SK-N-SH treated with all-trans-retinoic acid at 6 μM for 48 hours (cell line): ENCODE measurements around the gene NR1I3.

Source experiments
- ATAC-seq: fragments of 200-7000 bp; cut with Tn5 transposase; 3 replicates; pipeline ENCODE4 v1.9.1; 2020; ENCODE audit warnings: mild to moderate bottlenecking, moderate library complexity
- ARNTL ChIP-seq: fragments of 450-650 bp; formaldehyde crosslinking; IDR thresholded peaks from 2 replicates; pipeline ENCODE4 v1.5.0; 2020; ENCODE audit warnings: low read depth, mild to moderate bottlenecking, moderate library complexity, borderline replicate concordance
- BACH2 ChIP-seq: fragments of 250-450 bp; sonication (Bioruptor Pico); IDR thresholded peaks from 2 replicates; pipeline ENCODE4 v1.9.0; 2021; ENCODE audit warnings: mild to moderate bottlenecking, borderline replicate concordance
- CSDC2 ChIP-seq: fragments of 250-450 bp; sonication (Bioruptor Pico); IDR thresholded peaks from 2 replicates; pipeline ENCODE4 v1.5.0; 2020; ENCODE audit warnings: mild to moderate bottlenecking, moderate library complexity
- ESRRG ChIP-seq: fragments of 250-450 bp; sonication (Bioruptor Pico); IDR thresholded peaks from 2 replicates; pipeline ENCODE4 v1.6.1; 2021; ENCODE audit warnings: mild to moderate bottlenecking
- GLIS3 ChIP-seq: fragments of 250-450 bp; sonication (Bioruptor Pico); IDR thresholded peaks from 2 replicates; pipeline ENCODE4 v1.5.0; 2020; ENCODE audit warnings: mild to moderate bottlenecking, moderate library complexity
- ISL1 ChIP-seq: fragments of 250-450 bp; sonication (Bioruptor Pico); IDR thresholded peaks from 2 replicates; pipeline ENCODE4 v2.1.2; 2022; ENCODE audit warnings: mild to moderate bottlenecking, moderate library complexity
- OSR1 ChIP-seq: fragments of 250-450 bp; sonication (Bioruptor Pico); IDR thresholded peaks from 2 replicates; pipeline ENCODE4 v1.8.0; 2022; ENCODE audit warnings: moderate library complexity, mild to moderate bottlenecking, inconsistent platforms
- PATZ1 ChIP-seq: fragments of 250-450 bp; sonication (Bioruptor Pico); IDR thresholded peaks from 2 replicates; pipeline ENCODE4 v1.8.0; 2020; ENCODE audit warnings: mild to moderate bottlenecking, moderate library complexity, borderline replicate concordance
- SNAI2 ChIP-seq: fragments of 250-450 bp; sonication (Bioruptor Pico); IDR thresholded peaks from 2 replicates; pipeline ENCODE4 v1.5.0; 2020; ENCODE audit warnings: mild to moderate bottlenecking, moderate library complexity
- TCF4 ChIP-seq: fragments of 250-450 bp; sonication (Bioruptor Pico); IDR thresholded peaks from 2 replicates; pipeline ENCODE4 v1.8.0; 2021; ENCODE audit warnings: mild to moderate bottlenecking, moderate library complexity, borderline replicate concordance
- TOX ChIP-seq: fragments of 250-450 bp; sonication (Bioruptor Pico); IDR thresholded peaks from 2 replicates; pipeline ENCODE4 v1.8.0; 2021; ENCODE audit warnings: mild to moderate bottlenecking, moderate library complexity, borderline replicate concordance
- TSHZ2 ChIP-seq: fragments of 250-450 bp; sonication (Bioruptor Pico); IDR thresholded peaks from 2 replicates; pipeline ENCODE4 v1.5.0; 2020; ENCODE audit warnings: mild to moderate bottlenecking, moderate library complexity
- ZC3H10 ChIP-seq: fragments of 250-450 bp; sonication (Bioruptor Pico); IDR thresholded peaks from 2 replicates; pipeline ENCODE4 v1.5.1; 2021; ENCODE audit warnings: mild to moderate bottlenecking, moderate library complexity
- ZFP3 ChIP-seq: fragments of 250-450 bp; sonication (Bioruptor Pico); IDR thresholded peaks from 2 replicates; pipeline ENCODE4 v1.5.0; 2020; ENCODE audit warnings: mild to moderate bottlenecking, moderate library complexity
- ZFP30 ChIP-seq: fragments of 450-650 bp; formaldehyde crosslinking; IDR thresholded peaks from 2 replicates; pipeline ENCODE4 v1.5.0; 2022; ENCODE audit warnings: mild to moderate bottlenecking, moderate library complexity
- ZNF565 ChIP-seq: fragments of 450-650 bp; formaldehyde crosslinking; conservative IDR thresholded peaks from 2 replicates; pipeline ENCODE4 v1.5.0; 2020; ENCODE audit warnings: low read depth, mild to moderate bottlenecking, moderate library complexity
- ZNF70 ChIP-seq: fragments of 450-650 bp; formaldehyde crosslinking; IDR thresholded peaks from 2 replicates; pipeline ENCODE4 v1.5.0; 2020; ENCODE audit warnings: mild to moderate bottlenecking, moderate library complexity
- ZNF8 ChIP-seq: fragments of 450-650 bp; formaldehyde crosslinking; IDR thresholded peaks from 2 replicates; pipeline ENCODE4 v1.5.0; 2020; ENCODE audit warnings: mild to moderate bottlenecking, moderate library complexity
- TF ChIP-seq, protein P1 (sequence below): fragments of 250-450 bp; sonication (Bioruptor Pico); IDR thresholded peaks from 2 replicates; pipeline ENCODE4 v1.8.0; 2021; ENCODE audit warnings: low read depth, mild to moderate bottlenecking, moderate library complexity, borderline replicate concordance
- TF ChIP-seq, protein P2 (sequence below): fragments of 250-450 bp; sonication (Bioruptor Pico); IDR thresholded peaks from 2 replicates; pipeline ENCODE4 v1.5.1; 2021; ENCODE audit warnings: mild to moderate bottlenecking, moderate library complexity
- TF ChIP-seq, protein P3 (sequence below): fragments of 250-450 bp; sonication (Bioruptor Pico); IDR thresholded peaks from 2 replicates; pipeline ENCODE4 v1.5.1; 2020; ENCODE audit warnings: low read depth, mild to moderate bottlenecking, moderate library complexity

The NR1I3 gene

GRCh38 chr1:161190962-161191521 is 47.0 kb downstream of the NR1I3 start:
- ATAC-seq, result no peak
- TF ChIP-seq TCF4 (CRISPR knock-in tag), result no peak
- no peak for TF ChIP-seq BACH2 (CRISPR knock-in tag)
- no peak for TF ChIP-seq TOX (CRISPR knock-in tag)
- TF ChIP-seq, protein P1, sequence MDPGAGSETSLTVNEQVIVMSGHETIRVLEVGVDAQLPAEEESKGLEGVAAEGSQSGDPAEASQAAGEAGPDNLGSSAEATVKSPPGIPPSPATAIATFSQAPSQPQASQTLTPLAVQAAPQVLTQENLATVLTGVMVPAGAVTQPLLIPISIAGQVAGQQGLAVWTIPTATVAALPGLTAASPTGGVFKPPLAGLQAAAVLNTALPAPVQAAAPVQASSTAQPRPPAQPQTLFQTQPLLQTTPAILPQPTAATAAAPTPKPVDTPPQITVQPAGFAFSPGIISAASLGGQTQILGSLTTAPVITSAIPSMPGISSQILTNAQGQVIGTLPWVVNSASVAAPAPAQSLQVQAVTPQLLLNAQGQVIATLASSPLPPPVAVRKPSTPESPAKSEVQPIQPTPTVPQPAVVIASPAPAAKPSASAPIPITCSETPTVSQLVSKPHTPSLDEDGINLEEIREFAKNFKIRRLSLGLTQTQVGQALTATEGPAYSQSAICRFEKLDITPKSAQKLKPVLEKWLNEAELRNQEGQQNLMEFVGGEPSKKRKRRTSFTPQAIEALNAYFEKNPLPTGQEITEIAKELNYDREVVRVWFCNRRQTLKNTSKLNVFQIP (CRISPR knock-in tag), result no peak
- TF ChIP-seq ARNTL (CRISPR knock-in tag), result no peak
- TF ChIP-seq ISL1, result no peak
- no peak for TF ChIP-seq ZFP30 (CRISPR knock-in tag)
- no peak for TF ChIP-seq PATZ1
- TF ChIP-seq, all 23 proteins: peak for 0

DNA sequence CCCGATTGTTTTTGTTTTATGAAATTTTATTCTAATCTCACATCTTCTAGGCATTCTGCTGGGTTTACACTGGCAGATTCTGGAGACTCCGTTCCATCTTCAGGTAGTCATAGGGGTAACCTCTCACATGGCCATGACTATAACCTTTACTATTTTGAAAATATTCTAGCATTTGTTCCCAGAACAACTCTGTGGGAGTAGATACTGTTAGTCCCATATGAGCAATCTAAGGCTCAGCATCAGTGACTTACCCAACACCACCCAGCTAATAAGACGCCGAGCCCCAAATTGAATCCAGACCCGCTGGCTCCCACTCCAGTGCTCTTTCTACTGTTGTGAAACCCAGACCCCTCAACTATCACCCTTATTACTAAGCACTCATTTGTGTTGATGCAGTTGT is 49.0 kb downstream of the NR1I3 start:
- TF ChIP-seq ZFP30 (CRISPR knock-in tag), result no peak
- no peak for TF ChIP-seq ZNF565 (CRISPR knock-in tag)
- TF ChIP-seq TSHZ2, result no peak
- no peak for TF ChIP-seq ESRRG
- TF ChIP-seq TCF4 (CRISPR knock-in tag), result no peak
- no peak for TF ChIP-seq SNAI2 (CRISPR knock-in tag)
- no peak for TF ChIP-seq CSDC2 (CRISPR knock-in tag)
- no peak for TF ChIP-seq BACH2 (CRISPR knock-in tag)
- TF ChIP-seq ZFP3 (CRISPR knock-in tag), result no peak
- TF ChIP-seq, protein P2, sequence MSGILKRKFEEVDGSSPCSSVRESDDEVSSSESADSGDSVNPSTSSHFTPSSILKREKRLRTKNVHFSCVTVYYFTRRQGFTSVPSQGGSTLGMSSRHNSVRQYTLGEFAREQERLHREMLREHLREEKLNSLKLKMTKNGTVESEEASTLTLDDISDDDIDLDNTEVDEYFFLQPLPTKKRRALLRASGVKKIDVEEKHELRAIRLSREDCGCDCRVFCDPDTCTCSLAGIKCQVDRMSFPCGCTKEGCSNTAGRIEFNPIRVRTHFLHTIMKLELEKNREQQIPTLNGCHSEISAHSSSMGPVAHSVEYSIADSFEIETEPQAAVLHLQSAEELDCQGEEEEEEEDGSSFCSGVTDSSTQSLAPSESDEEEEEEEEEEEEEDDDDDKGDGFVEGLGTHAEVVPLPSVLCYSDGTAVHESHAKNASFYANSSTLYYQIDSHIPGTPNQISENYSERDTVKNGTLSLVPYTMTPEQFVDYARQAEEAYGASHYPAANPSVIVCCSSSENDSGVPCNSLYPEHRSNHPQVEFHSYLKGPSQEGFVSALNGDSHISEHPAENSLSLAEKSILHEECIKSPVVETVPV (CRISPR knock-in tag), result no peak
- TF ChIP-seq OSR1 (CRISPR knock-in tag), result no peak
- TF ChIP-seq GLIS3 (CRISPR knock-in tag), result no peak
- TF ChIP-seq, protein P1 (CRISPR knock-in tag), result no peak
- TF ChIP-seq ISL1, result no peak
- TF ChIP-seq ZNF70 (CRISPR knock-in tag), result no peak
- TF ChIP-seq ZNF8 (CRISPR knock-in tag), result no peak
- no peak for TF ChIP-seq ZC3H10 (CRISPR knock-in tag)
- TF ChIP-seq, protein P3, sequence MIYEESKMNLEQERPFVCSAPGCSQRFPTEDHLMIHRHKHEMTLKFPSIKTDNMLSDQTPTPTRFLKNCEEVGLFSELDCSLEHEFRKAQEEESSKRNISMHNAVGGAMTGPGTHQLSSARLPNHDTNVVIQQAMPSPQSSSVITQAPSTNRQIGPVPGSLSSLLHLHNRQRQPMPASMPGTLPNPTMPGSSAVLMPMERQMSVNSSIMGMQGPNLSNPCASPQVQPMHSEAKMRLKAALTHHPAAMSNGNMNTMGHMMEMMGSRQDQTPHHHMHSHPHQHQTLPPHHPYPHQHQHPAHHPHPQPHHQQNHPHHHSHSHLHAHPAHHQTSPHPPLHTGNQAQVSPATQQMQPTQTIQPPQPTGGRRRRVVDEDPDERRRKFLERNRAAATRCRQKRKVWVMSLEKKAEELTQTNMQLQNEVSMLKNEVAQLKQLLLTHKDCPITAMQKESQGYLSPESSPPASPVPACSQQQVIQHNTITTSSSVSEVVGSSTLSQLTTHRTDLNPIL, result no peak
- no peak for ATAC-seq
